ENCODE measurements around the gene TMEM208. TPM values are rescaled to one million over a fixed set of nuclear protein-coding genes. Genes with fewer than 3 reads are reported as not detected.

The TMEM208 gene
- total RNA-seq, 1 donor from 2014 or later = 49.2 TPM

- H3K4me3 Mint-ChIP-seq = no peak within 1 kb of the TSS
- TF ChIP-seq CTCF (conservative IDR thresholded peaks at IDR 0.05) = no peak
- peaks cover 11% of the 10 kb centered on the region for H3K27me3 Mint-ChIP-seq
Measured at GRCh38 chr16:67190041-67190440, 36.9 kb upstream of the TMEM208 start, which contains the start of gene EXOC3L1. TSS of gene EXOC3L1 (minus strand) at chr16:67190136. CDS start at chr16:67189676, 460 bp downstream.

GRCh38 chr16:67190448-67191399 is 36.2 kb upstream of the TMEM208 start:
- no peak for DNase-seq (ENCODE audit: extremely low spot score, unreplicated experiment)
- Mint-ChIP-seq H3K36me3 (no peaks in the 10 kb centered on the region), H3K9me3 (no peaks in the 10 kb centered on the region), H3K27me3 (peaks cover 5% of the 10 kb centered on the region), H3K4me3 (no peak overlapping the region), H3K4me1 (ENCODE audit: unreplicated experiment) (peaks cover 8% of the 10 kb centered on the region), H3K27ac (peak overlapping the region; percentile 31)
- TF ChIP-seq CTCF (conservative IDR thresholded peaks at IDR 0.05) = no peak

More at GRCh38 chr16:67190041-67190440, 36.9 kb upstream of the TMEM208 start, which contains the start of gene EXOC3L1:
- peak within 1 kb of the TSS; percentile 31 for H3K27ac Mint-ChIP-seq
- H3K4me1 Mint-ChIP-seq (ENCODE audit: unreplicated experiment) = peaks cover 15% of the 10 kb centered on the region
- no peaks in the 10 kb centered on the region for H3K36me3 Mint-ChIP-seq
- DNase-seq (ENCODE audit: extremely low spot score, unreplicated experiment) = no peak
- no peaks in the 10 kb centered on the region for H3K9me3 Mint-ChIP-seq

GRCh38 chr16:67191411-67191994 is 35.4 kb upstream of the TMEM208 start:
- Mint-ChIP-seq H3K36me3 (peaks cover 6% of the 10 kb centered on the region), H3K4me1 (ENCODE audit: unreplicated experiment) (peaks cover 8% of the 10 kb centered on the region), H3K9me3 (no peaks in the 10 kb centered on the region), H3K27me3 (peaks cover 2% of the 10 kb centered on the region), H3K4me3 (peak overlapping the region; percentile 91), H3K27ac (peak overlapping the region; percentile 69)
- DNase-seq (ENCODE audit: extremely low spot score, unreplicated experiment) = no peak
- TF ChIP-seq CTCF (conservative IDR thresholded peaks at IDR 0.05) = no peak

- Mint-ChIP-seq H3K27ac (peak within 1 kb of the TSS; percentile 74), H3K36me3 (peaks cover 6% of the 10 kb centered on the region), H3K4me1 (ENCODE audit: unreplicated experiment) (peaks cover 8% of the 10 kb centered on the region), H3K27me3 (no peaks in the 10 kb centered on the region), H3K9me3 (no peaks in the 10 kb centered on the region), H3K4me3 (peak within 1 kb of the TSS; percentile 91)
- DNase-seq (ENCODE audit: extremely low spot score, unreplicated experiment) = peak; percentile 89
- TF ChIP-seq CTCF (conservative IDR thresholded peaks at IDR 0.05) = no peak
Measured at GRCh38 chr16:67191995-67192681, 34.8 kb upstream of the TMEM208 start, which contains the start of gene E2F4. TSS of gene E2F4 (plus strand) at chr16:67192155. CDS start at chr16:67192228, 73 bp downstream.

- Mint-ChIP-seq H3K4me3 (peak overlapping the region; percentile 91), H3K27me3 (no peaks in the 10 kb centered on the region), H3K27ac (peak overlapping the region; percentile 74), H3K36me3 (peaks cover 6% of the 10 kb centered on the region), H3K9me3 (no peaks in the 10 kb centered on the region), H3K4me1 (ENCODE audit: unreplicated experiment) (peaks cover 8% of the 10 kb centered on the region)
- no peak for DNase-seq (ENCODE audit: extremely low spot score, unreplicated experiment)
- no peak for TF ChIP-seq CTCF (conservative IDR thresholded peaks at IDR 0.05)
Measured at GRCh38 chr16:67192781-67193361, 34.1 kb upstream of the TMEM208 start.

Measured in type B pancreatic cell (in vitro differentiated cells).